Esophagus squamous epithelium (tissue), 5 donors: ENCODE measurements around the gene DNAJA1. TPM values are rescaled to one million over a fixed set of nuclear protein-coding genes. Genes with fewer than 3 reads are reported as not detected.
A peak's percentile ranks its signal among the peaks of the same experiment; 100 is the strongest.

ENCODE experiments used
- DNase-seq: peaks from one replicate; lab custom pipeline; 2025; lab: John Stamatoyannopoulos, UW
- H3K27ac ChIP-seq, 4 donors: fragments of 200-600 bp; sonication (generic); one replicate each; pipeline ENCODE4 v1.5.1; 2016 to 2019; ENCODE audit warnings: mild to moderate bottlenecking in 1 of 4
- H3K27me3 ChIP-seq, 4 donors: fragments of 200-600 bp; sonication (generic); 1 replicate in 3 of 4; 2 replicates in 1 of 4; pipeline versions ENCODE4 v1.5.1 to v1.6.0; 2017 to 2021; ENCODE audit warnings: antibody characterized with exemption in 1 of 4
- H3K36me3 ChIP-seq, 3 donors: fragments of 200-600 bp; sonication (generic); one replicate each; pipeline ENCODE4 v1.5.1; 2016 to 2019
- H3K4me1 ChIP-seq, 3 donors: fragments of 200-600 bp; sonication (generic); one replicate each; pipeline ENCODE4 v1.5.1; 2017 to 2019
- H3K4me3 ChIP-seq, 4 donors: fragments of 200-600 bp; sonication (generic); 1 replicate in 3 of 4; 2 replicates in 1 of 4; pipeline ENCODE4 v1.5.1; 2016 to 2019; ENCODE audit warnings: mild to moderate bottlenecking in 2 of 4, moderate library complexity in 1 of 4
- H3K9me3 ChIP-seq, 3 donors: fragments of 200-600 bp; sonication (generic); one replicate each; pipeline ENCODE4 v1.5.1; 2016 to 2019
- POLR2A ChIP-seq, 4 donors: fragments of 450-650 bp; IDR thresholded peaks; one replicate each; pipeline ENCODE4 v1.6.1; 2017; ENCODE audit warnings: antibody characterized with exemption in 4 of 4, mild to moderate bottlenecking in 4 of 4, moderate library complexity in 3 of 4
- WGBS, 2 donors: methylation state at CpG; one replicate each; pipeline ENCODE4 v1.1.5; 2018; 5-methylcytosine and 5-hydroxymethylcytosine counted together
- intact Hi-C: fragments of 100-400 bp; cut with DNase I; formaldehyde crosslinking; loops from one replicate; pipeline ENCODE4 v1.15.0; 2022
- total RNA-seq, 4 donors: library from RNA; depleted of rRNA; stranded (reverse); fragments of >200 nt; gene quantifications; one replicate each; pipeline ENCODE4 v1.1.0, GENCODE V29; 2016
- TF ChIP-seq, protein P1 (sequence below), 6 experiments: fragments of 450-650 bp in 4 of 6; fragments of 200-600 bp in 2 of 6; sonication (generic) in 2 of 6; IDR thresholded peaks; one replicate each; pipeline ENCODE4 v1.5.1; 2016 to 2019; ENCODE audit warnings: antibody characterized with exemption in 6 of 6, mild to moderate bottlenecking in 4 of 6, moderate library complexity in 4 of 6
- donor health status: DM: yes; HTN: yes; CAD: no.

The DNAJA1 gene
- total RNA-seq, 4 donors from 2014 or later: 44.4 to 79.5 (median 58.3) TPM

DNA sequence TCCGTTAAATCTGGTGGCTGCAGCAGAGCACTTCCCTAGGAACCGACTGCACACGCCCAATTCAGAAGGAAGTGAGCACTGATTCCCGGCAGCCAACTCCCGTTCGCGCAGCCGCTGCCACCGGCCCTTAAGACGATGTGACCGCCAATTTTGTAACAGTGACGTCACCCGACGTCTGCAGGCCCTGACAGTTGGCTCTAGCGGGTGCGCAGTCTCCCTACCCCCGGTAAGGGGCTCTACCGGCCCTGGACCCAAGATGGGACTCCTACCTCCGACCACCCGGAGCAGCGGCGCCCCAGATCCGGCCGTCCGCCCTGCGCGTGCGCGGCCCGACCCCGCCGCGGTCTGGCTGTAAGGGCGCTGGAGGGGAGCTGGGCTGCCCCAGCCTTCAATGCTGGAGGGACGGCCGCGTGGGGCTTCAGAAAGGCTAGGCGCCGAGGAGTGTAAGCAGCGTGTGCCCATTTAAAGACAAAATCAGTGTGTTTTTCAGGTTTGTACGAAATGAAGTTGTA is 19.1 kb downstream of the DNAJA1 start:
- peak in 1 of 4 donors; percentile 43 for TF ChIP-seq POLR2A (IDR thresholded peaks at IDR 0.05)
- TF ChIP-seq, protein P1, sequence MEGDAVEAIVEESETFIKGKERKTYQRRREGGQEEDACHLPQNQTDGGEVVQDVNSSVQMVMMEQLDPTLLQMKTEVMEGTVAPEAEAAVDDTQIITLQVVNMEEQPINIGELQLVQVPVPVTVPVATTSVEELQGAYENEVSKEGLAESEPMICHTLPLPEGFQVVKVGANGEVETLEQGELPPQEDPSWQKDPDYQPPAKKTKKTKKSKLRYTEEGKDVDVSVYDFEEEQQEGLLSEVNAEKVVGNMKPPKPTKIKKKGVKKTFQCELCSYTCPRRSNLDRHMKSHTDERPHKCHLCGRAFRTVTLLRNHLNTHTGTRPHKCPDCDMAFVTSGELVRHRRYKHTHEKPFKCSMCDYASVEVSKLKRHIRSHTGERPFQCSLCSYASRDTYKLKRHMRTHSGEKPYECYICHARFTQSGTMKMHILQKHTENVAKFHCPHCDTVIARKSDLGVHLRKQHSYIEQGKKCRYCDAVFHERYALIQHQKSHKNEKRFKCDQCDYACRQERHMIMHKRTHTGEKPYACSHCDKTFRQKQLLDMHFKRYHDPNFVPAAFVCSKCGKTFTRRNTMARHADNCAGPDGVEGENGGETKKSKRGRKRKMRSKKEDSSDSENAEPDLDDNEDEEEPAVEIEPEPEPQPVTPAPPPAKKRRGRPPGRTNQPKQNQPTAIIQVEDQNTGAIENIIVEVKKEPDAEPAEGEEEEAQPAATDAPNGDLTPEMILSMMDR (IDR thresholded peaks at IDR 0.05): peak in 1 of 6 experiments; percentile 19
- 0% methylated on average over 11 to 16 of the region's 41 CpGs for WGBS, 2 donors
- intact Hi-C loops: no loop called here
- H3K4me3 ChIP-seq: peak overlapping the region; percentile 63 to 80 (median 74)
- H3K27ac ChIP-seq: peak overlapping the region; percentile 94 to 96 (median 96)
- no peaks in the 10 kb centered on the region for H3K27me3 ChIP-seq
- H3K36me3 ChIP-seq: peaks cover 0 to 64% (median 14%) of the 10 kb centered on the region in 3 donors
- peaks cover 6 to 28% (median 6%) of the 10 kb centered on the region in 3 donors for H3K4me1 ChIP-seq
- no peaks in the 10 kb centered on the region for H3K9me3 ChIP-seq
- peak; percentile 27 for DNase-seq

DNA sequence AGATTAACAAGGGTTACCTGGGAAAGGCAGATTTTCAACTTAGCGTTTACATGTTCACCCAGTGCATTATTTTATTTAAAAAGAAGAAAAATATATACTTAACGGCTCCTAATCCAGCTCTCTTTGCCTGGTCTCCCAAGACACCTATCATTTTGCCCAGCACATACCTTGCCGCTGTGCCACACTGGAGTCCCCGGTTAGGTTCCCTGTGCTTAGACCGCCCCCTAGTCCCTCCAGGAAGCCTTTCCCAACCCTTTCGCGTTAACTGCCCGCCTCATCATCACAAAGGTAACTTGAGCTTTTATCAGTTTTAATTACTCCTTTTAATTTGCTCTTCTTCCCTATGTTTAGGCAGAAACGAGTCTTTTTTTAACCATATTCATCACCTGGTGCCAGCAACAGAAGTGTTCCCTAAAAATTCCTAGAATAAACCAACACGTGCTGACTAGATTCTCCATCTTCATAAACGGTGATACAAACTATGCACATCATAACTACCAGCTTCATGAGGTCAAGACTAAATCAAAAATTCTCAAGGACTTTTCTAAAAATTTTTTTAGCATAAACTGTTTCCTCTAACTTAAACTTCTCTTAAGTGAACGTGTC is 19.7 kb downstream of the DNAJA1 start:
- intact Hi-C loops: no loop called here
- peak overlapping the region; percentile 94 to 96 (median 96) for H3K27ac ChIP-seq
- no peak for DNase-seq
- peaks cover 6 to 28% (median 6%) of the 10 kb centered on the region in 3 donors for H3K4me1 ChIP-seq
- no peaks in the 10 kb centered on the region for H3K9me3 ChIP-seq
- TF ChIP-seq POLR2A (IDR thresholded peaks at IDR 0.05): no peak
- TF ChIP-seq, protein P1 (IDR thresholded peaks at IDR 0.05): peak in 3 of 6 experiments; percentile 10 to 14 (median 14)
- H3K27me3 ChIP-seq: no peaks in the 10 kb centered on the region
- H3K4me3 ChIP-seq: peak overlapping the region; percentile 63 to 80 (median 74)
- WGBS, 2 donors: 22 to 40% methylated on average over 12 of the region's 12 CpGs
- H3K36me3 ChIP-seq: peaks cover 0 to 64% (median 12%) of the 10 kb centered on the region in 3 donors

DNA sequence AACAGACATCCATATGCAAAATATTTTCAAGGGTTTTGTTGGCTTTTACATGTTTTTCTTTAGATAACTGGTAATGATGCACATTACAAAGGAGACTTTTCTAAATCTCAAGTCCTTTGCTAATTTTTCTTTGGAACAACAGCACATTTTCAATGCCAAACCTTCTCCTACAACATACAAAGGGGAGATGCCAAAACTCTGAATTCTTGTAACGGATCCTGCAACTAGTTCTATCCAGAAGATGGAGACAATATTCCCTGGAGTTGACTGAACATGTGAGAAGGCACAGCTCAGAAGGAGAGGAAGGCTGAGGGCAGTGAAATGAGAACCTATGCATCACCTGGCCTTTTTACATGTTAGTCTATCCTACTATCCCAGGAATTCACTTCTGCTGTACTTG is 21.0 kb downstream of the DNAJA1 start:
- H3K36me3 ChIP-seq: peaks cover 0 to 62% (median 12%) of the 10 kb centered on the region in 3 donors
- 80 to 92% methylated on average over 1 of the region's 1 CpG for WGBS, 2 donors
- intact Hi-C loops: no loop called here

DNA sequence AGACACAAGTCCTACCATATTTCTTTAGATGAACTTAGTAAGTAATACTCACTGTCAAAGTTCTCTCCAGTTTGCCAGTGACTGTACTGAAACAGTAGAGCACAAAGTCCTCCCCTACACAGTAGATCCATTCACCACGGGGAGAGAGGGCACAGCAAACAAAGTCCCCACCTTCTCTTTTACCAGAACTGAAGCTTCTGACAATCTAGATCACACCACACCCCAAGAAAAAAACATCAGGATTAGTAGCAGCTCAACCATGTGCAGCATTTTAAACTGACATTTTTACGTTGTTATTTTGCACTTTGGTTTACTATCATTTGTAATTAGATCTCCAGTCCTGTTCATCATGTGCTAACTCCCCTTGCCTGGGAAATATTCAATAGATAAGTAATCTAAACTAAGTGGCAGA is 23.0 kb downstream of the DNAJA1 start:
- H3K27ac ChIP-seq: no peak overlapping the region
- H3K27me3 ChIP-seq: no peaks in the 10 kb centered on the region
- peaks cover 0 to 77% (median 29%) of the 10 kb centered on the region in 3 donors for H3K36me3 ChIP-seq
- no peak overlapping the region for H3K4me3 ChIP-seq
- H3K4me1 ChIP-seq: peaks cover 0 to 18% (median 6%) of the 10 kb centered on the region in 3 donors
- DNase-seq: no peak
- no peak for TF ChIP-seq POLR2A (IDR thresholded peaks at IDR 0.05)
- TF ChIP-seq, protein P1 (IDR thresholded peaks at IDR 0.05): no peak
- H3K9me3 ChIP-seq: no peaks in the 10 kb centered on the region
- WGBS, 2 donors: 73 to 83% methylated on average over 2 of the region's 2 CpGs
- intact Hi-C loops: no loop called here

More for the DNA sequence above, 21.0 kb downstream of the DNAJA1 start:
- Histone ChIP-seq H3K9me3 (no peaks in the 10 kb centered on the region), H3K27me3 (no peaks in the 10 kb centered on the region), H3K27ac (no peak overlapping the region), H3K4me3 (no peak overlapping the region), H3K4me1 (peaks cover 6 to 28% (median 6%) of the 10 kb centered on the region in 3 donors)
- DNase-seq: no peak
- TF ChIP-seq, protein P1 (IDR thresholded peaks at IDR 0.05): no peak
- no peak for TF ChIP-seq POLR2A (IDR thresholded peaks at IDR 0.05)

DNA sequence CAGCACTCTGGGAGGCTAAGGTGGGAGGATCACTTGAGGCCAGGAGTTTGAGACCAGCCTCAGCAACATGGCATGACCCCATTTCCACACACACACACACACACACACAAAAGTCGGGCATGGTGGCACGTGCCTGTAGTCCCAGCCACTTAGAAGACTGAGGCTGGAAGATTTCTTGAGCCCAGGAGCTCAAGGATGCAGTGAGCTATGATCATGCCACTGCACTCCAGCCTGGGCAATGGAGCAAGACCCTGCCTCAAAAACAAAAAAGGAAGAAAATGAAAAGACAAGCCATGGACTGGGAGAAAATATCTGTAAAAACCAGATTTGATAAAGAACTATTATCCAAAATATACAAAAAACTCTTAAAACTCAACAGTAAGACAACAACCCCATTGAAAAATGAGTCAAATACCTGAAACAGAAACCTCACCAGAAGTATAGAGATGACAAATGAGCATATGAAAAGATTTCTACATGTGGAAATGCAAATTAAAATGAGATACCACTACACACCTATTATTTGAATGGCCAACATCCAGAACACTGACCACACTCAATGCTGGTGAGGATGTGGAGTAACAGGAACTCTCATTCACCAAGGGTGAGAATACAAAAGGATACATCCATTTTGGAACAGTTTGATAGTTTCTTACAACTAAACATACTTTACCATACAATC is 24.7 kb downstream of the DNAJA1 start:
- DNase-seq: no peak
- Histone ChIP-seq H3K27ac (no peak overlapping the region), H3K27me3 (no peaks in the 10 kb centered on the region), H3K36me3 (peaks cover 0 to 95% (median 36%) of the 10 kb centered on the region in 3 donors), H3K4me1 (peaks cover 0 to 1% (median 0%) of the 10 kb centered on the region in 3 donors), H3K9me3 (no peaks in the 10 kb centered on the region), H3K4me3 (no peak overlapping the region)
- 81 to 83% methylated on average over 1 to 2 of the region's 2 CpGs for WGBS, 2 donors
- TF ChIP-seq, protein P1 (IDR thresholded peaks at IDR 0.05): no peak
- no peak for TF ChIP-seq POLR2A (IDR thresholded peaks at IDR 0.05)
- intact Hi-C loops: no loop called here
